D341Med (cell line): ENCODE data around the gene NPR1.
"Not testable (repeated sequence)": the region's sequence is repeated elsewhere in the genome, so short reads cannot be mapped to it uniquely, and the experiment has no call there.

Source experiments
- DNase-seq: peaks from one replicate; pipeline ENCODE4 v3.0.0; 2012; ENCODE audit warnings: low spot score

NPR1 gene

GRCh38 chr1:153682730-153683129 lies 4.2 kb downstream of the NPR1 start:
- no peak for DNase-seq

- DNase-seq = no peak
These were observed 5.4 kb downstream of the NPR1 start for GRCh38 chr1:153683854-153684253.

DNA sequence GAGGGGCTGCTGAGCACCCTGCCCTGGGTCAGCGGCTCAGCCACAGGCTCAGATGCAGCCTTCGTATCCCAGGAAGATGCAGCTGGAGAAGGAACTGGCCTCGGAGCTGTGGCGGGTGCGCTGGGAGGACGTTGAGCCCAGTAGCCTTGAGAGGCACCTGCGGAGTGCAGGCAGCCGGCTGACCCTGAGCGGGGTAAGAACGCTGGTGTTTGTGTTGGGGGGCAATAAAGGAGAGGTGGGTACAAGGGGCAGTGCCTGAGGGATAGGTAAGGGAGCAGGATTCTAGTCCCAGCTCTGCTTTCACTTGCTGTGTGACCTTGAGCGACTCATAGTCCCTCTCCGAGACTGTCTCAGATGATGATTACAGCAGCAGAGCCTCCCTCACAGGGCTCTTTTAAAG lies 6.4 kb downstream of the NPR1 start:
- DNase-seq = no peak

DNA sequence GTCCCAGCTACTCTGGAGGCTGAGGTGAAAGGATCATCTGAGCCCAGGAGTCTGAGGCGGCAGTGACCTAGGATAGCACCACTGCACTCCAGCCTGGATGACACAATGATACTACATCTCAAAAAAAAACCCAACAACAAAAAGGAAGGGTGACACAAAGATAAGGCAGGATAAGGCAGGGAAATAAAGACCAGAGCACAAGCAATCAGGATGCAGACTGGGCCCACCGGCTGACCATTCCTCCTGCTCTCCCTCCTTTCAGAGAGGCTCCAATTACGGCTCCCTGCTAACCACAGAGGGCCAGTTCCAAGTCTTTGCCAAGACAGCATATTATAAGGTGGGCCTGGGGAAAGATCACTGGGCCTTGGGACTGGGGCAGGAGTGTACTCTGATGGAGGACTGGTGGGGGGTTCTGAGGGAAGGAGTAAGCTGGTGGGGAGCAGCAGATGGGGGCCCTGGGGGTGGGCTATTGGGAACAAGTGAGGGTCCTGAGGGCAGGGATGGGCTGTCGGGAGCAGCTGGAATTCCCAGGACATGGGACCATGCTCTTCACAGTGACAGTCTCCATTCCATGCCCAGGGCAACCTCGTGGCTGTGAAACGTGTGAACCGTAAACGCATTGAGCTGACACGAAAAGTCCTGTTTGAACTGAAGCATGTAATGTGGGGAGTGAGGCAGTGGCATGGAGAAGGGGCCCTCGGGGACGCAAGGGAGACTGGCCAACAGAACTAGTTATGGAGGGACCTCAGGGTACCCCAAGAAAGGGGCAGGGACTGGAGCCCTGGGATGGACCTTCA lies 7.3 kb downstream of the NPR1 start:
- no peak for DNase-seq

DNA sequence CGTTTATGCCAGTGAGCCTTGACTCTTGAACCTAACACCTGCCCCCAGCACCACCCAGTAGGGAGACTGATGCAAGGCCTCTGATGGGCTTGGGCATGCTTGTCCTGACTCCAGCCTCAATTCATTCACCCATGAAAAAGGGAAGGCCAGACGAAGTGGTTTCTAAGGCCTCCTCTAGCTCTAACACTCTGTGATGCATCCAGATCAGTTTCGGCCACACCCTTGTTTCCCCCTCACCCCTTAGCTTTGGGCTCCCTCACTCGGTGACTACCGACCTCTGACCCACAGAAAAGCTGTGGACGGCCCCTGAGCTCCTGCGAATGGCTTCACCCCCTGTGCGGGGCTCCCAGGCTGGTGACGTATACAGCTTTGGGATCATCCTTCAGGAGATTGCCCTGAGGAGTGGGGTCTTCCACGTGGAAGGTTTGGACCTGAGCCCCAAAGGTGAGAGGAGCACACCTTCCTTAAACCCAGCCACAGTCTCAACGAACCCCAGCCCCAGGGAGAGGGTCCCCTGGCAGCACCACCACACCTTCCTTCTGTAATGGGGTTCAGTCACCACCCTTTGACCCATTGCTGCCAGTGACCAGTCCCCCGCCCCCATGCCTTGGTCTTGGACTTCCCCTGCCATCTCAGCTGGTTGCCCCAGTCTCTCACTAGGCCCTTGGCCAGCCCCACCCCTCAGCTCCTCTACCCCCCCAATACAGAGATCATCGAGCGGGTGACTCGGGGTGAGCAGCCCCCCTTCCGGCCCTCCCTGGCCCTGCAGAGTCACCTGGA lies 9.0 kb downstream of the NPR1 start:
- no peak for DNase-seq

DNA sequence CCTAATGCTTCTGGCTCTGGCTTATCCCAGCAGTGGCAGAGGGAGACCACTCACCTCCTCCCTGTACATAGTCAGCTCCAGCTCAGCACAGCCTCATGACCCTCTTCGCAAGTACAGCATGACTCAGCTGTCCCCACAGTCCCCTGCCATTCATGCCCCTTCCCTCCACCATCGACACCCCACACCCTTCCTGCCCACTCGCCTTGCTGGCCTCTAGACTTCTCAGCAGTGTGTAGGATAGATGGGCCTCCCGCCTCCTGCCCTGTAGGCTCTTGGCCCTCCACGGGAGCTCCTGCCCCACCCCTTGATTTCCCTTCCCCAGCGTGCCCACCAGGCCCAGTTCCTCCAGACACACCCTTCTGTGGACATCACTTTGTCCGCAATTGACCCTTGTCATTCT lies 9.8 kb downstream of the NPR1 start:
- DNase-seq = no peak

- peak; percentile 23 for DNase-seq
These were observed 10.3 kb downstream of the NPR1 start for GRCh38 chr1:153688736-153689328.

DNA sequence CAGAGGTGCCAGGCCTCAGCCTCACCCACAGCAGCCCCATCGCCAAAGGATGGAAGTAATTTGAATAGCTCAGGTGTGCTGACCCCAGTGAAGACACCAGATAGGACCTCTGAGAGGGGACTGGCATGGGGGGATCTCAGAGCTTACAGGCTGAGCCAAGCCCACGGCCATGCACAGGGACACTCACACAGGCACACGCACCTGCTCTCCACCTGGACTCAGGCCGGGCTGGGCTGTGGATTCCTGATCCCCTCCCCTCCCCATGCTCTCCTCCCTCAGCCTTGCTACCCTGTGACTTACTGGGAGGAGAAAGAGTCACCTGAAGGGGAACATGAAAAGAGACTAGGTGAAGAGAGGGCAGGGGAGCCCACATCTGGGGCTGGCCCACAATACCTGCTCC lies 15.0 kb downstream of the NPR1 start:
- no peak for DNase-seq

DNA sequence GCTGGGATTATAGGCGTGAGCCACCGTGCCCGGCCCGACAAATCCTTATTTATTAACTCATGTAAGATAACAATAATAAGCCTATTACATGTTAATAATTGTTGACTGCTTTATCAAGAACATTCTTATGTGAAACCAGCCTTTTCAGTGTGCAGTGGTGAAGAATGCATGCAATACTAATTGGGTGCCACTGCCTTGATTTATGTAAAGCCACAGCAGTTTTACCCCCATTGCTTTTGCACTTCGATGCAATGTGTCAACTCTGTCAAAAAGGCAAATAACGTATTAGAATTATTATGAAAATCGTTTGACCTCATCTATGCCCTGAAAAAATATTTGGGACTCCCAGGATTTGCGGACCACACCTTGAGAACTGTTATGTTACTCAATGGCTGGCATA lies 18.3 kb downstream of the NPR1 start:
- no peak for DNase-seq

GRCh38 chr1:153697191-153698019 lies 18.9 kb downstream of the NPR1 start:
- DNase-seq = peak; percentile 36

GRCh38 chr1:153698020-153698922 lies 19.8 kb downstream of the NPR1 start:
- no peak for DNase-seq

DNA sequence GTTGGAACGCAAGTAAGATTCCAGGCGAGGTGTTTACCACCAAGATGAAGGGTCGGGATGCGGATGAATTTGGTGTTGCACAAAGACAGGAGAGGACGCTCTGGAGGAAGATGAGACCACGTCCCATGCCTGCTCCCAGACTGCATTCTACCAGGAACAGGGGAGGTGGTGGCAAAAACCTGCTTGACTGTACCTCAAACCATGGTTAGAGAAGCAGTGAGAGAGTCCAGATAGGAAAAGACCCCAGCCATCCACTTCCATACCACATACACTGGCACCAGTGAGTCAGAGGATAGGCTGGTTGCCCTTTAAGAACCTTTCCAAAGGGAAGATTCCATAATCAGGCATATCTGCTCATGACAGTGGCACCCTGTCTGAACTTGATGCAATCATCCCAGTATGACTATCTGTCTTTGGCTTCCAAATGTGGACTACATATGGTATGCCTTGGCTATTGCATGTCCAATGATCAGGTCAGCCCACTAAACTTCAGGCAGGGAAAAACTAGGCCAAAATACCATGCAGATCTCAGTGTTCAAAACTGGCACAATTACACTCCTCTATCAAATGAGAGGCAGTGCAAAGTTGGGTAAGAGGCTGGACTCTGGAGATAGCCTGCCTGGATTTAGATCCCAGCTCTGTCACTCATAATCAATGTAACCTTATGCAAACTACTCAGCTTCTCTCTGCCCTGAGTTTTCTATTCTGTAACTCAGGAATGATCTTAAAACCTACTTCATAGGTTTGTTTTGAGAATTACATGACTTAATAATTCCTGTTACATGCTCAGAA lies 20.6 kb downstream of the NPR1 start:
- DNase-seq = no peak

- no peak for DNase-seq
These were observed 21.3 kb downstream of the NPR1 start for GRCh38 chr1:153699768-153700167.

- no peak for DNase-seq
These were observed 27.0 kb downstream of the NPR1 start for GRCh38 chr1:153705484-153705883.

DNA sequence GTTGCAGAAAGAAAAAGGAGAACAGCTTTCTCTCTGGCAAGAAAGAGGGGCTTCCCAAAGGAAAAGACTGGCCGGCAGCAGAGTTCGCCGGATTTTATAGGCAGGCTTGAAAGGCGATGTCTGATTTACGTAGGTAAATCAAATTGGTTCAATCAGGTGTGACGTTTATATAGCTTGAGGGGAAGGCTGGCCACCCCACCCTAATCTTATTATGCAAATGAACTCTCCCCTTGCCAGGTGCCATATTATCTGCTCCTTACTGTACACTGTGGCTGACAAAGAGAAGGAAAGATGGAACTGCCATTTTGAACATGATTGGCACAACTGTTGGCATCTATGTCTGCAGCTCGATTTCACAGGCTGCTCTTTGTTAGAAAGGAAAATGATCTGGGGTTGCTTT lies 32.5 kb downstream of the NPR1 start:
- no peak for DNase-seq

DNA sequence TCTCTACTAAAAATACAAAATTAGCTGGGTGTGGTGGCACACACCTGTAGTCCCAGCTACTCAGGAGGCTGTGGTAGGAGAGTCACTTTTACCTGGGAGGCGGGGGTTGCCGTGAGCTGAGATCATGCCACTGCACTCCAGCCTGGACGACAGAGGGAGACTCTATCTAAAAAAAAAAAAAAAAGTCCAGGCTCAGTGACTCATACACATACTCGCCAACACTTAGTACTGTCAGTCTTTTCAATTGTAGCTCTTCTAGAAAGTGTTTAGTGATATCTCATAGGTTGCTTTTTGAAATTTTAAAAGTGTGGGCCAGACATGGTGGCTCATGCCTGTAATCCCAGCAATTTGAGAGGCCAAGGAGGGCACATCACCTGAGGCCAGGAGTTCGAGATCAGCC lies 37.7 kb downstream of the NPR1 start:
- DNase-seq = not testable (repeated sequence)

- DNase-seq = no peak
These were observed 38.8 kb downstream of the NPR1 start for GRCh38 chr1:153717330-153717729.

- DNase-seq = no peak
These were observed 45.2 kb downstream of the NPR1 start for GRCh38 chr1:153723687-153724086.

DNA sequence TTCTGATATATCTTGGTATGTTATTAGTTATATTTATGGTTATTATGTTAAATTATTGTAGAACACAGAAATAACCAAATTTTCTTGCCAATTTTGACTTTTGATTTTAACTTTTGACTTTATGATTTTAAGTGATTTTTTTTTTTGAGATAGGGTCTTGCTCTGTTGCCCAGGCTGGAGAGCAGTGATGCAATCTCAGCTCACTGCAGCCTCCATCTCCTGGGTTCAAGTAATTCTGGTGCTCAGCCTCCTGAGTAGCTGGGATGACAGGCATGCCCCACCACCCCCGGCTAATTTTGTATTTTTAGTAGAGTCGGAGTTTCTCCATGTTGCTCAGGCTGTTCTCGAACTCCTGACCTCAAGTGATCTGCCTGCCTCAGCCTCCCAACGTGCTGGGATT lies 46.1 kb downstream of the NPR1 start:
- not testable (repeated sequence) for DNase-seq
